ENCODE results near the gene RAB40C.

GRCh38 chr16:621526-622105, 31.8 kb downstream of the RAB40C start:
- TF ChIP-seq ARNTL (CRISPR knock-in tag; IDR thresholded peaks at IDR 0.05; ENCODE audit: borderline replicate concordance, low read depth): no peak
- TF ChIP-seq ISL1 (CRISPR knock-in tag; IDR thresholded peaks at IDR 0.05): no peak
- TF ChIP-seq TOX (CRISPR knock-in tag; IDR thresholded peaks at IDR 0.05; ENCODE audit: borderline replicate concordance): no peak
- no peak for TF ChIP-seq ZFP30 (CRISPR knock-in tag; IDR thresholded peaks at IDR 0.05)
- no peak for TF ChIP-seq POU6F1 (CRISPR knock-in tag; IDR thresholded peaks at IDR 0.05; ENCODE audit: borderline replicate concordance, low read depth)
- no peak for TF ChIP-seq OSR1 (CRISPR knock-in tag; IDR thresholded peaks at IDR 0.05)
- no peak for TF ChIP-seq CSRNP3 (CRISPR knock-in tag; IDR thresholded peaks at IDR 0.05)
- TF ChIP-seq CREB5 (CRISPR knock-in tag; IDR thresholded peaks at IDR 0.05; ENCODE audit: low read depth): no peak
- TF ChIP-seq SNAI2 (CRISPR knock-in tag; IDR thresholded peaks at IDR 0.05): no peak
- no peak for TF ChIP-seq PATZ1 (CRISPR knock-in tag; IDR thresholded peaks at IDR 0.05; ENCODE audit: borderline replicate concordance)
- TF ChIP-seq ZFP3 (CRISPR knock-in tag; IDR thresholded peaks at IDR 0.05): no peak
- TF ChIP-seq CSDC2 (CRISPR knock-in tag; IDR thresholded peaks at IDR 0.05): no peak
- no peak for TF ChIP-seq ZNF565 (CRISPR knock-in tag; conservative IDR thresholded peaks at IDR 0.05; ENCODE audit: low read depth)
- no peak for TF ChIP-seq PPARA (CRISPR knock-in tag; IDR thresholded peaks at IDR 0.05; ENCODE audit: borderline replicate concordance)
